IMR-90 (cell line): ENCODE measurements around the gene TMEM170A.

ENCODE experiments used
- BHLHE40 ChIP-seq: fragments of 150-350 bp; IDR thresholded peaks from 2 replicates; pipeline ENCODE4 v1.6.1; 2016; ENCODE audit warnings: mild to moderate bottlenecking, low read depth, low read length
- CEBPB ChIP-seq: IDR thresholded peaks from 2 replicates; pipeline ENCODE4 v1.6.1; 2012; ENCODE audit warnings: low read depth, low read length, improper control_type of control experiment
- CTCF ChIP-seq: conservative IDR thresholded peaks from 2 replicates; pipeline ENCODE4 v1.5.1; 2012; ENCODE audit warnings: mild to moderate bottlenecking, low read depth, low read length, improper control_type of control experiment
- ELK1 ChIP-seq: fragments of 150-350 bp; IDR thresholded peaks from 2 replicates; pipeline ENCODE4 v1.6.1; 2016; ENCODE audit warnings: low read depth, mild to moderate bottlenecking, low read length, moderate library complexity, borderline replicate concordance
- FOS ChIP-seq: fragments of 150-350 bp; IDR thresholded peaks from 2 replicates; pipeline ENCODE4 v1.6.1; 2016; ENCODE audit warnings: low read depth, low read length
- MAFK ChIP-seq: IDR thresholded peaks from 2 replicates; pipeline ENCODE4 v1.6.1; 2012; ENCODE audit warnings: low read depth, low read length, improper control_type of control experiment
- MAZ ChIP-seq: IDR thresholded peaks from 2 replicates; pipeline ENCODE4 v1.6.1; 2012; ENCODE audit warnings: low read depth, mild to moderate bottlenecking, low read length, improper control_type of control experiment, moderate library complexity, borderline replicate concordance
- MXI1 ChIP-seq: IDR thresholded peaks from 2 replicates; pipeline ENCODE4 v1.6.1; 2012; ENCODE audit warnings: low read depth, mild to moderate bottlenecking, low read length, moderate library complexity, borderline replicate concordance
- POLR2A ChIP-seq: IDR thresholded peaks from 2 replicates; pipeline ENCODE4 v1.6.1; 2012; ENCODE audit warnings: mild to moderate bottlenecking, low read depth, low read length
- RAD21 ChIP-seq: IDR thresholded peaks from 2 replicates; pipeline ENCODE4 v1.6.1; 2012; ENCODE audit warnings: low read length, improper control_type of control experiment
- RCOR1 ChIP-seq: IDR thresholded peaks from 2 replicates; pipeline ENCODE4 v1.6.1; 2012; ENCODE audit warnings: mild to moderate bottlenecking, low read length, improper control_type of control experiment; ENCODE audit not compliant: insufficient replicate concordance
- SMC3 ChIP-seq: fragments of 150-350 bp; IDR thresholded peaks from 2 replicates; pipeline ENCODE4 v1.6.1; 2016; ENCODE audit warnings: low read depth, mild to moderate bottlenecking, antibody characterized with exemption, low read length, moderate library complexity
- USF2 ChIP-seq: fragments of 150-350 bp; IDR thresholded peaks from 2 replicates; pipeline ENCODE4 v1.6.1; 2017; ENCODE audit warnings: mild to moderate bottlenecking, antibody characterized with exemption, low read length, low read depth

GRCh38 chr16:75485230-75486013 lies 20.9 kb upstream of the TMEM170A start:
- TF ChIP-seq CTCF, result no peak
- no peak for TF ChIP-seq SMC3
- TF ChIP-seq RAD21, result no peak
- no peak for TF ChIP-seq CEBPB
- no peak for TF ChIP-seq RCOR1
- no peak for TF ChIP-seq USF2
- no peak for TF ChIP-seq MAFK
- TF ChIP-seq POLR2A, result no peak
- no peak for TF ChIP-seq MAZ
- TF ChIP-seq ELK1, result no peak
- TF ChIP-seq FOS, result no peak
- no peak for TF ChIP-seq MXI1
- TF ChIP-seq BHLHE40, result no peak
